Left cardiac atrium (tissue), 4 donors: Measurements from ENCODE around the gene LRP1B. TPM values are rescaled to one million over a fixed set of nuclear protein-coding genes. Genes with fewer than 3 reads are reported as not detected.
"Not testable (repeated sequence)": the region's sequence is repeated elsewhere in the genome, so short reads cannot be mapped to it uniquely, and the experiment has no call there.

Experiments
- ATAC-seq, 2 donors: fragments of 200-7000 bp; cut with Tn5 transposase; one replicate each; pipeline ENCODE4 v1.9.1; 2020; ENCODE audit warnings: mild to moderate bottlenecking in 2 of 2, moderate library complexity in 2 of 2
- DNase-seq: peaks from one replicate; pipeline ENCODE4 v3.0.0-alpha.2; 2020
- intact Hi-C, 2 donors: fragments of 100-400 bp; cut with DNase I; formaldehyde crosslinking; loops; one replicate each; pipeline versions ENCODE4 v1.14.1 to v1.15.1; 2022 to 2023
- total RNA-seq, 2 donors: library from RNA; stranded (reverse); fragmentation: NEBNext Ultra II Directional; extraction: Animal tissue kit (Norgen Biotek cat#: 25700); gene quantifications; one replicate each; pipeline ENCODE4 v1.2.1, GENCODE V29; 2021
- donor health status: DM: no; HTN: yes; CAD: no.
- donor health status: DM: no; HTN: yes; CAD: no; lungs with severe emphysema.
- donor health status: DM: yes; HTN: yes; CAD: no.
- donor health status: Dilated cardiomyopathy.

The LRP1B gene
- total RNA-seq, 2 donors from 2014 or later: 1.2 TPM

- intact Hi-C loops: no loop called here
- ATAC-seq (no peak), DNase-seq (no peak)
Measured at GRCh38 chr2:141182246-141182645, 948.6 kb downstream of the LRP1B start.

- ATAC-seq, intact Hi-C loops, DNase-seq: not testable (repeated sequence)
Measured at GRCh38 chr2:141169117-141169516, 961.7 kb downstream of the LRP1B start.

GRCh38 chr2:141162314-141162713 lies 968.5 kb downstream of the LRP1B start:
- intact Hi-C loops: no loop called here
- DNase-seq (no peak), ATAC-seq (no peak)

- DNase-seq (no peak), ATAC-seq (no peak)
- intact Hi-C loops: no loop called here
Measured at GRCh38 chr2:141151611-141152286, 979.1 kb downstream of the LRP1B start.

- intact Hi-C loops: no loop called here
- no peak for DNase-seq
- no peak for ATAC-seq
Measured at GRCh38 chr2:141142025-141142424, 988.8 kb downstream of the LRP1B start.

- intact Hi-C loops: no loop called here
- ATAC-seq: no peak
- no peak for DNase-seq
Measured at GRCh38 chr2:141137122-141137693, 993.6 kb downstream of the LRP1B start.

- DNase-seq (no peak), ATAC-seq (no peak)
- intact Hi-C loops: no loop called here
Measured at GRCh38 chr2:141133883-141134282, 996.9 kb downstream of the LRP1B start.

- DNase-seq: no peak
- intact Hi-C loops: no loop called here
- ATAC-seq: no peak
Measured at GRCh38 chr2:141125432-141125831, 1005.4 kb downstream of the LRP1B start.

- intact Hi-C loops: no loop called here
- ATAC-seq (no peak), DNase-seq (no peak)
Measured at GRCh38 chr2:141118836-141119235, 1012.0 kb downstream of the LRP1B start.

- ATAC-seq (no peak), DNase-seq (no peak)
- intact Hi-C loops: no loop called here
Measured at GRCh38 chr2:141113301-141113700, 1017.5 kb downstream of the LRP1B start.

GRCh38 chr2:141109633-141110032 lies 1021.2 kb downstream of the LRP1B start:
- intact Hi-C loops: no loop called here
- DNase-seq (no peak), ATAC-seq (no peak)

- DNase-seq (no peak), ATAC-seq (no peak)
- intact Hi-C loops: no loop called here
Measured at GRCh38 chr2:141105763-141106162, 1025.1 kb downstream of the LRP1B start.

GRCh38 chr2:141103216-141103615 lies 1027.6 kb downstream of the LRP1B start:
- ATAC-seq (no peak), DNase-seq (no peak)
- intact Hi-C loops: no loop called here

GRCh38 chr2:141079231-141079630 lies 1051.6 kb downstream of the LRP1B start:
- DNase-seq (no peak), ATAC-seq (no peak)
- intact Hi-C loops: no loop called here

GRCh38 chr2:141075753-141076152 lies 1055.1 kb downstream of the LRP1B start:
- ATAC-seq: no peak
- intact Hi-C loops: no loop called here
- DNase-seq: no peak

- ATAC-seq (no peak), DNase-seq (no peak)
- intact Hi-C loops: no loop called here
Measured at GRCh38 chr2:141068053-141068682, 1062.6 kb downstream of the LRP1B start.

GRCh38 chr2:141065042-141065441 lies 1065.8 kb downstream of the LRP1B start:
- ATAC-seq (no peak), DNase-seq (no peak)
- intact Hi-C loops: no loop called here

- ATAC-seq (no peak), DNase-seq (no peak)
- intact Hi-C loops: no loop called here
Measured at GRCh38 chr2:141063406-141063805, 1067.4 kb downstream of the LRP1B start.

GRCh38 chr2:141062443-141062842 lies 1068.4 kb downstream of the LRP1B start:
- peak; percentile 27 for DNase-seq
- intact Hi-C loops: no loop called here
- ATAC-seq: peak in 1 of 2 donors; percentile 49

GRCh38 chr2:141062031-141062430 lies 1068.8 kb downstream of the LRP1B start:
- intact Hi-C loops: no loop called here
- ATAC-seq (no peak), DNase-seq (no peak)

GRCh38 chr2:141058556-141058955 lies 1072.3 kb downstream of the LRP1B start:
- no peak for ATAC-seq

More at GRCh38 chr2:141058556-141058955, 1072.3 kb downstream of the LRP1B start:
- DNase-seq: no peak
- intact Hi-C loops: no loop called here
